K562 (cell line): ENCODE measurements around the gene ZDHHC19. TPM values are rescaled to one million over a fixed set of nuclear protein-coding genes. Genes with fewer than 3 reads are reported as not detected.

Experiments
- ATF2 ChIP-seq: sonication (generic); formaldehyde crosslinking; IDR thresholded peaks from 2 replicates; pipeline ENCODE4 v1.8.1; 2022; ENCODE audit warnings: missing genetic modification reagents
- DNMT1 ChIP-seq: fragments of 450-650 bp; IDR thresholded peaks from 2 replicates; pipeline ENCODE4 v1.6.1; 2016; ENCODE audit warnings: antibody characterized with exemption, mild to moderate bottlenecking
- E2F3 ChIP-seq: fragments of 250-450 bp; sonication (Bioruptor Pico); IDR thresholded peaks from 2 replicates; pipeline ENCODE4 v1.4.0; 2020; ENCODE audit warnings: mild to moderate bottlenecking
- EZH2 ChIP-seq: IDR thresholded peaks from 2 replicates; pipeline ENCODE4 v1.6.1; 2012; ENCODE audit warnings: low read depth, mild to moderate bottlenecking, inconsistent platforms, low read length, borderline replicate concordance
- MYC ChIP-seq, 2 experiments: fragments of 250-450 bp in 1 of 2; sonication (Bioruptor Pico) in 1 of 2; IDR thresholded peaks; 2 replicates each; pipeline versions ENCODE4 v1.5.1 to v1.6.1; 2012 to 2021; ENCODE audit warnings: low read depth in 2 of 2, borderline replicate concordance in 1 of 2, improper control_type of control experiment in 1 of 2, low read length in 1 of 2, mild to moderate bottlenecking in 1 of 2, moderate library complexity in 1 of 2
- NFIC ChIP-seq: fragments of 450-650 bp; IDR thresholded peaks from 2 replicates; pipeline ENCODE4 v1.6.1; 2017; ENCODE audit warnings: mild to moderate bottlenecking, inconsistent platforms
- PRDM10 ChIP-seq: fragments of 450-650 bp; IDR thresholded peaks from 2 replicates; pipeline ENCODE4 v1.6.1; 2018; ENCODE audit not compliant: partially characterized antibody
- RCOR1 ChIP-seq, 2 experiments: IDR thresholded peaks; 2 replicates each; pipeline ENCODE4 v1.6.1; 2012; ENCODE audit warnings: low read depth in 2 of 2, low read length in 2 of 2, borderline replicate concordance in 1 of 2, improper control_type of control experiment in 1 of 2
- SETDB1 ChIP-seq: IDR thresholded peaks from one replicate; pipeline ENCODE4 v1.6.1; 2012; ENCODE audit warnings: low read length, control low read depth, inconsistent platforms
- TAL1 ChIP-seq: fragments of 450-650 bp; IDR thresholded peaks from 2 replicates; pipeline ENCODE4 v1.6.1; 2016; ENCODE audit warnings: mild to moderate bottlenecking
- TOE1 ChIP-seq, 2 experiments: fragments of 450-650 bp in 1 of 2; sonication (generic) in 1 of 2; formaldehyde crosslinking in 1 of 2; IDR thresholded peaks; 2 replicates each; pipeline versions ENCODE4 v1.7.1 to v1.8.0; 2016 to 2022; ENCODE audit warnings: borderline replicate concordance in 2 of 2, mild to moderate bottlenecking in 2 of 2, antibody characterized with exemption in 1 of 2, inconsistent platforms in 1 of 2, low read depth in 1 of 2, missing genetic modification reagents in 1 of 2, moderate library complexity in 1 of 2
- ZBTB2 ChIP-seq: fragments of 450-650 bp; IDR thresholded peaks from 2 replicates; pipeline ENCODE4 v1.6.1; 2016; ENCODE audit warnings: antibody characterized with exemption
- ZBTB49 ChIP-seq: sonication (generic); formaldehyde crosslinking; IDR thresholded peaks from 2 replicates; pipeline ENCODE4 v1.8.0; 2022; ENCODE audit warnings: missing genetic modification reagents, mild to moderate bottlenecking, borderline replicate concordance
- ZNF212 ChIP-seq: fragments of 450-650 bp; formaldehyde crosslinking; IDR thresholded peaks from 2 replicates; pipeline ENCODE4 v1.4.0; 2020; ENCODE audit warnings: mild to moderate bottlenecking
- ZNF589 ChIP-seq: fragments of 200-800 bp; sonication (Bioruptor generic); IDR thresholded peaks from 2 replicates; pipeline ENCODE4 v1.6.1; 2016; ENCODE audit warnings: low read depth, missing genetic modification characterization, missing compliant biosample characterization
- ZNF644 ChIP-seq: fragments of 200-800 bp; sonication (Bioruptor generic); IDR thresholded peaks from 2 replicates; pipeline ENCODE4 v1.6.1; 2016; ENCODE audit warnings: low read depth, missing genetic modification characterization, missing compliant biosample characterization
- polyA plus RNA-seq, 8 experiments: library from polyadenylated mRNA; depleted of rRNA in 4 of 8; stranded (reverse) in 5 of 8; unstranded in 3 of 8; fragments of >200 nt; fragmentation: Nextera tagmentation in 2 of 8; fragmentation: Illumina TruSeq in 1 of 8; extraction: Ambion mirVana in 2 of 8; extraction: Trizol in 1 of 8; gene quantifications; 2 replicates each; pipeline versions ENCODE4 v1.2.1 to v1.2.3, GENCODE V29; 2011 to 2014; ENCODE audit warnings: inconsistent platforms in 1 of 8, missing spikeins in 1 of 8
- total RNA-seq, 7 experiments: library from RNA; depleted of rRNA in 6 of 7; stranded (reverse); fragments of >200 nt in 6 of 7; fragmentation: Illumina TruSeq in 2 of 7; extraction: Trizol in 2 of 7; gene quantifications; 2 replicates each; pipeline versions ENCODE4 v1.2.1 to v1.2.3, GENCODE V29; 2011 to 2021; ENCODE audit warnings: low replicate concordance in 1 of 7

Gene ZDHHC19
- total and polyA plus RNA-seq, 9 of the 15 experiments (the other 6 are each of a cell fraction or from before 2014, with no cell fraction given): 0.40 to 5.5 (median 1.1) TPM

- TF ChIP-seq NFIC (0 out of 2 replicates have a peak, but pooled peaks have one; percentile 8), ZNF212 (no peak), MYC (IDR thresholded peaks at IDR 0.05; ENCODE audit: low read depth, low read length) (no peak), MYC (CRISPR knock-in tag; IDR thresholded peaks at IDR 0.05; ENCODE audit: borderline replicate concordance, low read depth) (0 out of 2 replicates have a peak, but pooled peaks have one; percentile 50), SETDB1 (no peak), ZBTB2 (peak; percentile 61; the same call in 1 of the 2 replicates), RCOR1 (IDR thresholded peaks at IDR 0.05; ENCODE audit: borderline replicate concordance in 1 of 2, low read depth in 2 of 2, low read length in 2 of 2) (peak in 1 of 2 experiments; percentile 40; a peak in 1 of 4 replicates), ZNF644 (tag) (no peak), EZH2 (no peak), ZNF589 (CRISPR knock-in tag) (0 out of 2 replicates have a peak, but pooled peaks have one; percentile 32), ZBTB49 (no peak), TAL1 (no peak), DNMT1 (no peak), PRDM10 (peak; percentile 88), ATF2 (CRISPR knock-in tag) (no peak), TOE1 (IDR thresholded peaks at IDR 0.05; ENCODE audit: borderline replicate concordance) (peak; percentile 56), TOE1 (CRISPR knock-in tag; IDR thresholded peaks at IDR 0.05; ENCODE audit: borderline replicate concordance, low read depth) (no peak), E2F3 (CRISPR knock-in tag) (no peak)
Measured at GRCh38 chr3:196179380-196180308, 31.6 kb downstream of the ZDHHC19 start (continued).
